Measurements from ENCODE around the gene AKIRIN2. TPM values are rescaled to one million over a fixed set of nuclear protein-coding genes. Genes with fewer than 3 reads are reported as not detected.

AKIRIN2 gene
- total and polyA plus RNA-seq, 4 donors, result 11.0 to 18.8 (median 14.4) TPM

- Histone ChIP-seq H3K4me1 (ENCODE audit: control insufficient read depth in 4 of 4, insufficient read depth in 4 of 4, low read length in 3 of 4) (peaks cover 0 to 11% (median 9%) of the 10 kb centered on the region in 4 donors), H3K36me3 (ENCODE audit: control insufficient read depth in 4 of 4, insufficient read depth in 3 of 4, low read depth in 1 of 4, low read length in 3 of 4) (no peaks in the 10 kb centered on the region), H3K4me3 (ENCODE audit: low read depth in 1 of 3, low read length in 3 of 3) (no peak overlapping the region), H3K9ac (ENCODE audit: low read depth in 1 of 2, low read length in 2 of 2) (no peak overlapping the region), H3K27me3 (ENCODE audit: control insufficient read depth in 4 of 4, insufficient read depth in 4 of 4, low read length in 3 of 4) (no peaks in the 10 kb centered on the region), H3K27ac (ENCODE audit: low read depth in 1 of 2, low read length in 2 of 2) (peak overlapping the region; percentile 42 to 65), H3K9me3 (ENCODE audit: control insufficient read depth in 4 of 4, low read length in 3 of 4) (no peaks in the 10 kb centered on the region)
- 22% methylated on average over 4 of the region's 4 CpGs for WGBS
- no peak for TF ChIP-seq FOXA1 (IDR thresholded peaks at IDR 0.05)
- TF ChIP-seq MAX (IDR thresholded peaks at IDR 0.05), result peak; percentile 22
- peak; percentile 29 for TF ChIP-seq SP1 (IDR thresholded peaks at IDR 0.05)
- peak; percentile 33 for TF ChIP-seq YY1 (IDR thresholded peaks at IDR 0.05)
- no peak for TF ChIP-seq EGR1 (IDR thresholded peaks at IDR 0.05; ENCODE audit: low read depth in 2 of 2)
- no peak for TF ChIP-seq HNF4G (IDR thresholded peaks at IDR 0.05)
- no peak for TF ChIP-seq CTCF (IDR thresholded peaks at IDR 0.05; ENCODE audit: low read depth, low read length, missing input control)
- peak in 1 of 2 donors; percentile 35 for TF ChIP-seq HNF4A (conservative IDR thresholded peaks at IDR 0.05)
- TF ChIP-seq RAD21 (IDR thresholded peaks at IDR 0.05), result peak in 1 of 2 donors; percentile 17
- no peak for TF ChIP-seq FOXA2 (IDR thresholded peaks at IDR 0.05)
- peak; percentile 25 to 56 for TF ChIP-seq RXRA (IDR thresholded peaks at IDR 0.05)
- TF ChIP-seq ZBTB33 (IDR thresholded peaks at IDR 0.05), result no peak
- TF ChIP-seq NR2F2 (IDR thresholded peaks at IDR 0.05), result no peak
- TF ChIP-seq ATF3 (IDR thresholded peaks at IDR 0.05), result peak; percentile 20
- no peak for TF ChIP-seq REST (IDR thresholded peaks at IDR 0.05)
- no peak for TF ChIP-seq TAF1 (conservative IDR thresholded peaks at IDR 0.05)
- peak in 1 of 2 donors; percentile 38 for TF ChIP-seq GABPA (IDR thresholded peaks at IDR 0.05 in 1 of 2, conservative IDR thresholded peaks at IDR 0.05 in 1 of 2)
- TF ChIP-seq JUND (IDR thresholded peaks at IDR 0.05), result peak; percentile 9 to 36
- DNase-seq (ENCODE audit: low spot score), result peak; percentile 41
These were observed 30.0 kb upstream of the AKIRIN2 start for GRCh38 chr6:87731818-87732661.
